ENCODE measurements around the gene ARPP21. TPM values are rescaled to one million over a fixed set of nuclear protein-coding genes. Genes with fewer than 3 reads are reported as not detected.

Gene ARPP21
- polyA plus RNA-seq, 2 donors = 0.01 TPM; not detected in 1

DNA sequence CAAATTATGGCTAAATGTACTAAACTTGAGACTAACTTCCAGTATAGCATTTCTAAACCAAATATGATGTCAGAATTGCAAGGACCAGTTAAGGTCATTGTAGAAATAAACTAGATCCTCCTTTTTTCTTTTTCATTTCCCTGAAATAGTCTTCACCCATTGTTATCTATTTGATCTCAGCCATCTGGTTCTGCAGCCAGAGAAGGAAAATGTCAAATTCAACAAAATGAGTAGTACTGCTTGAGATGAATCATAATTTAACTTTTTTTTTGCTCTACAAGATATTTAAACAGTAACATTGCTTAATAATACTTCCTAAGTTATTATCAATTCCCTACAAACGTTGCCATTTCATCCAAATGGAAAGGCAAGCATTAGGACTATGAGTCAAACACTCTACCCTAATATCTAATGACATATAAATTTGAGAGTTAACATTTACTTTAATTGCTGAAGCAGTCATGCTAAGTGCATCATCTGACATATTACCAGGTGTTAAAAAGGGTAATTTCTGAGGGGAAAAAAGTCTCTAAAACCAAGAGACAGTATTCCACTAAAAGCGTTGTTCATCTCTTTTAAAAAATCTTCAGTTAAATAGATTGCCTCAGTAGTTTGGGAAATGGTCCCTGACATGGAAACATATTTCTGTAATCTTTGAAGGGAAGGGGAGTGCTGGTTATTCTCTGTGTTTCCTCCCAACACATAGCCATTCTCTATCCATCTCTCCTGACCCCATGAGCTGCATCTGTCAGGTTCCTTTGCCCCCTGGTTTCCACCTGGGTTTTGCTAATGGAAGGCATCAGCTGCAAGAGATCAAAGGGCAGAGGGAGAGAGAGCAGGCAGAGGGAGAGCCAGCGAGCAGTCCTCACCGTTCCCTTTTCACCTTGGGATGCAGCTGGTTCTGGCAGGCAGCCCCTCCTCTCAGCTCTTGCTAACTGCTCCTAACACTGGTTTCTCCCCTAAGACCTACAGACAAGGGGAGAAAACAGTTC is 138.5 kb downstream of the ARPP21 start:
- H3K27ac ChIP-seq (ENCODE audit: low read depth in 2 of 2, low read length in 1 of 2) = no peak overlapping the region
- no peaks in the 10 kb centered on the region for H3K36me3 ChIP-seq (ENCODE audit: control insufficient read depth in 2 of 2, insufficient read depth in 2 of 2, low read length in 1 of 2)
- no peaks in the 10 kb centered on the region for H3K4me1 ChIP-seq (ENCODE audit: control insufficient read depth in 2 of 2, insufficient read depth in 2 of 2, low read length in 1 of 2)
- peaks cover 0 to 2% of the 10 kb centered on the region in 2 donors for H3K27me3 ChIP-seq (ENCODE audit: control insufficient read depth in 1 of 2, insufficient read depth in 2 of 2, low read length in 2 of 2)
- no peaks in the 10 kb centered on the region for H3K9me3 ChIP-seq (ENCODE audit: control insufficient read depth in 2 of 2, insufficient read depth in 1 of 2, low read depth in 1 of 2, low read length in 1 of 2)
- WGBS, 2 donors = 43 to 58% methylated on average over 4 of the region's 4 CpGs
- H3K4me3 ChIP-seq (ENCODE audit: low read depth in 1 of 2, low read length in 2 of 2) = no peak overlapping the region

DNA sequence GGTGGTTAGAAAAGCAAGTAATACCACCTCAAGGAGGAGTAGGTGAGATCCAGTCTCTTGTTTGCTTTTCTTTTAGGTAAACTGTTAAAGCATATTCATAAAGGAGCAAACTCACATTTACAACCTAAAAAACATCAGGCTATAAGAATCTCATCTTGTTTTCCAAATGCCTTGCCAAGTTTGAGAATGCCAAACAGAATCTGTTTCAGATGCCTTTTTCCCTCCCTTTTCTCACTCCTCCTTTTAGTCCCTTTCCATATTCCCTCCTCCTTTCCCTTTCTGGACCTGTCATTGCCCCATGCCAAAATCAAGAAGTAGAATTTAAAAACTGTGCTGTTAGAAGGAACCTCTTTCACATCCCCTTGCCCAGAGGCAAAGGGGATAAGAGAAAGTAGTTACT is 140.3 kb downstream of the ARPP21 start:
- Histone ChIP-seq H3K4me1 (ENCODE audit: control insufficient read depth in 2 of 2, insufficient read depth in 2 of 2, low read length in 1 of 2) (no peaks in the 10 kb centered on the region), H3K9me3 (ENCODE audit: control insufficient read depth in 2 of 2, insufficient read depth in 1 of 2, low read depth in 1 of 2, low read length in 1 of 2) (no peaks in the 10 kb centered on the region), H3K4me3 (ENCODE audit: low read depth in 1 of 2, low read length in 2 of 2) (no peak overlapping the region), H3K36me3 (ENCODE audit: control insufficient read depth in 2 of 2, insufficient read depth in 2 of 2, low read length in 1 of 2) (no peaks in the 10 kb centered on the region), H3K27me3 (ENCODE audit: control insufficient read depth in 1 of 2, insufficient read depth in 2 of 2, low read length in 2 of 2) (peaks cover 0 to 2% of the 10 kb centered on the region in 2 donors), H3K27ac (ENCODE audit: low read depth in 2 of 2, low read length in 1 of 2) (no peak overlapping the region)

GRCh38 chr3:35780800-35781199 is 141.5 kb downstream of the ARPP21 start:
- Histone ChIP-seq H3K36me3 (ENCODE audit: control insufficient read depth in 2 of 2, insufficient read depth in 2 of 2, low read length in 1 of 2) (no peaks in the 10 kb centered on the region), H3K27me3 (ENCODE audit: control insufficient read depth in 1 of 2, insufficient read depth in 2 of 2, low read length in 2 of 2) (peaks cover 0 to 2% of the 10 kb centered on the region in 2 donors), H3K4me1 (ENCODE audit: control insufficient read depth in 2 of 2, insufficient read depth in 2 of 2, low read length in 1 of 2) (no peaks in the 10 kb centered on the region), H3K4me3 (ENCODE audit: low read depth in 1 of 2, low read length in 2 of 2) (no peak overlapping the region), H3K9me3 (ENCODE audit: control insufficient read depth in 2 of 2, insufficient read depth in 1 of 2, low read depth in 1 of 2, low read length in 1 of 2) (no peaks in the 10 kb centered on the region), H3K27ac (ENCODE audit: low read depth in 2 of 2, low read length in 1 of 2) (no peak overlapping the region)
- 43 to 46% methylated on average over 3 of the region's 3 CpGs for WGBS, 2 donors

GRCh38 chr3:35781558-35781957 is 142.2 kb downstream of the ARPP21 start:
- Histone ChIP-seq H3K36me3 (ENCODE audit: control insufficient read depth in 2 of 2, insufficient read depth in 2 of 2, low read length in 1 of 2) (no peaks in the 10 kb centered on the region), H3K4me3 (ENCODE audit: low read depth in 1 of 2, low read length in 2 of 2) (no peak overlapping the region), H3K27me3 (ENCODE audit: control insufficient read depth in 1 of 2, insufficient read depth in 2 of 2, low read length in 2 of 2) (peaks cover 0 to 2% of the 10 kb centered on the region in 2 donors), H3K27ac (ENCODE audit: low read depth in 2 of 2, low read length in 1 of 2) (no peak overlapping the region), H3K4me1 (ENCODE audit: control insufficient read depth in 2 of 2, insufficient read depth in 2 of 2, low read length in 1 of 2) (no peaks in the 10 kb centered on the region), H3K9me3 (ENCODE audit: control insufficient read depth in 2 of 2, insufficient read depth in 1 of 2, low read depth in 1 of 2, low read length in 1 of 2) (no peaks in the 10 kb centered on the region)

DNA sequence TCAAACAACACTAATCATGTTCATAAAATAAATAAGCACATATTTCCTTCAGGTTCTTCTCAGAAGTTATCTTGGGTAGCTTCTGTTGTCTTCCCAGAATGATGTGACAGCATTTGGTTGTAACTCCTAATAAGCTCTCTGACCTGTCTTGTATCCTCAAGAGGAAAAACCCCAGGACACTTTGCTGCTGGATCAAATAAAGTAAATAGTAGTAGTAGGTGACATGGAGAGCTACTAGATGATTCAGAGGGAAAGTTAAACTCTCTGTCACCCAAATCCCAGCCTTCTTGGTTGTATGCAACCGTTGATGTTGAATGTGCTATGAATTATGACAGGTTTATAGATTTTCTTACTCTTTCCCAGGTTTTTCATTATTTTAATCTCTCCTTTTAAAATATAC is 143.0 kb downstream of the ARPP21 start:
- 69 to 74% methylated on average over 1 of the region's 1 CpG for WGBS, 2 donors
- no peak overlapping the region for H3K4me3 ChIP-seq (ENCODE audit: low read depth in 1 of 2, low read length in 2 of 2)
- no peak overlapping the region for H3K27ac ChIP-seq (ENCODE audit: low read depth in 2 of 2, low read length in 1 of 2)
- H3K27me3 ChIP-seq (ENCODE audit: control insufficient read depth in 1 of 2, insufficient read depth in 2 of 2, low read length in 2 of 2) = peaks cover 0 to 2% of the 10 kb centered on the region in 2 donors
- H3K4me1 ChIP-seq (ENCODE audit: control insufficient read depth in 2 of 2, insufficient read depth in 2 of 2, low read length in 1 of 2) = no peaks in the 10 kb centered on the region
- no peaks in the 10 kb centered on the region for H3K9me3 ChIP-seq (ENCODE audit: control insufficient read depth in 2 of 2, insufficient read depth in 1 of 2, low read depth in 1 of 2, low read length in 1 of 2)
- no peaks in the 10 kb centered on the region for H3K36me3 ChIP-seq (ENCODE audit: control insufficient read depth in 2 of 2, insufficient read depth in 2 of 2, low read length in 1 of 2)

GRCh38 chr3:35784169-35784568 is 144.8 kb downstream of the ARPP21 start:
- no peak overlapping the region for H3K4me3 ChIP-seq (ENCODE audit: low read depth in 1 of 2, low read length in 2 of 2)
- H3K27me3 ChIP-seq (ENCODE audit: control insufficient read depth in 1 of 2, insufficient read depth in 2 of 2, low read length in 2 of 2) = peaks cover 0 to 2% of the 10 kb centered on the region in 2 donors
- no peaks in the 10 kb centered on the region for H3K9me3 ChIP-seq (ENCODE audit: control insufficient read depth in 2 of 2, insufficient read depth in 1 of 2, low read depth in 1 of 2, low read length in 1 of 2)
- 65 to 66% methylated on average over 1 of the region's 1 CpG for WGBS, 2 donors
- no peak overlapping the region for H3K27ac ChIP-seq (ENCODE audit: low read depth in 2 of 2, low read length in 1 of 2)
- no peaks in the 10 kb centered on the region for H3K36me3 ChIP-seq (ENCODE audit: control insufficient read depth in 2 of 2, insufficient read depth in 2 of 2, low read length in 1 of 2)
- no peaks in the 10 kb centered on the region for H3K4me1 ChIP-seq (ENCODE audit: control insufficient read depth in 2 of 2, insufficient read depth in 2 of 2, low read length in 1 of 2)

DNA sequence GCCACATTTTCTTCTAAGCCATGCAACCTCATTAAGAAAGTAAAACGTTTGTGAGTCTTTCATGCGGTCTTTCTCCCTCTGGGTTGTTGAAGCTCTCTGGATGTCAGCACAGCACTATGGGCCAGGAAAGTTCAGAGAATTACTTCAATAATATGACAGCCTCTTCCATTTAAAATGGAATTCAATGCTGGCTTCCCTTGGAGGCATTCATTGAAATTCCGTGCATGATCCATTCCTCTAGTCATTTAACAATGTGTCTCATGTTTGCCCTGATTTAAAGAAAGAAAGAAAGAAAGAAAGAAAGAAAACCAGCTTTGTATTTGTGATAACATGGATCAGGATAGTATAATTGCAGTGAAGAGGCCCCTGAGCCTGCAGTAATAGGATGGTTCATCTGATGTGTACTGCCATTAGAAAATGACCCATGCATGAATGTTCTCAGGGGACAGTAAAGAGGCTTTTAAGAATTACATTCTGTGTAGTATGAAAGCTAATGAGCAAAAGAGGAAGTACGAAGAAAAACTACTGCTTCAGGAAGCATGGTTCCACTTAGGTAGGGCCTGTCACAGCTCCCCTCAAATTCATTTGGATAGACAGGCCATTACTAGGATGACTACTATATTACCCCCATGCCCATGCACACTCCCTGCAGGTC is 146.0 kb downstream of the ARPP21 start:
- no peaks in the 10 kb centered on the region for H3K4me1 ChIP-seq (ENCODE audit: control insufficient read depth in 2 of 2, insufficient read depth in 2 of 2, low read length in 1 of 2)
- WGBS, 2 donors = 84 to 88% methylated on average over 4 of the region's 4 CpGs
- no peaks in the 10 kb centered on the region for H3K36me3 ChIP-seq (ENCODE audit: control insufficient read depth in 2 of 2, insufficient read depth in 2 of 2, low read length in 1 of 2)
- H3K27me3 ChIP-seq (ENCODE audit: control insufficient read depth in 1 of 2, insufficient read depth in 2 of 2, low read length in 2 of 2) = no peaks in the 10 kb centered on the region
- no peak overlapping the region for H3K27ac ChIP-seq (ENCODE audit: low read depth in 2 of 2, low read length in 1 of 2)
- no peaks in the 10 kb centered on the region for H3K9me3 ChIP-seq (ENCODE audit: control insufficient read depth in 2 of 2, insufficient read depth in 1 of 2, low read depth in 1 of 2, low read length in 1 of 2)
- no peak overlapping the region for H3K4me3 ChIP-seq (ENCODE audit: low read depth in 1 of 2, low read length in 2 of 2)

- Histone ChIP-seq H3K27me3 (ENCODE audit: control insufficient read depth in 1 of 2, insufficient read depth in 2 of 2, low read length in 2 of 2) (no peaks in the 10 kb centered on the region), H3K4me3 (ENCODE audit: low read depth in 1 of 2, low read length in 2 of 2) (no peak overlapping the region), H3K9me3 (ENCODE audit: control insufficient read depth in 2 of 2, insufficient read depth in 1 of 2, low read depth in 1 of 2, low read length in 1 of 2) (no peaks in the 10 kb centered on the region), H3K36me3 (ENCODE audit: control insufficient read depth in 2 of 2, insufficient read depth in 2 of 2, low read length in 1 of 2) (no peaks in the 10 kb centered on the region), H3K4me1 (ENCODE audit: control insufficient read depth in 2 of 2, insufficient read depth in 2 of 2, low read length in 1 of 2) (no peaks in the 10 kb centered on the region), H3K27ac (ENCODE audit: low read depth in 2 of 2, low read length in 1 of 2) (no peak overlapping the region)
- 53 to 57% methylated on average over 1 of the region's 1 CpG for WGBS, 2 donors
Observed at GRCh38 chr3:35787936-35788335, 148.6 kb downstream of the ARPP21 start.

- H3K4me1 ChIP-seq (ENCODE audit: control insufficient read depth in 2 of 2, insufficient read depth in 2 of 2, low read length in 1 of 2) = no peaks in the 10 kb centered on the region
- no peak overlapping the region for H3K27ac ChIP-seq (ENCODE audit: low read depth in 2 of 2, low read length in 1 of 2)
- no peaks in the 10 kb centered on the region for H3K36me3 ChIP-seq (ENCODE audit: control insufficient read depth in 2 of 2, insufficient read depth in 2 of 2, low read length in 1 of 2)
- no peak overlapping the region for H3K4me3 ChIP-seq (ENCODE audit: low read depth in 1 of 2, low read length in 2 of 2)
- no peaks in the 10 kb centered on the region for H3K9me3 ChIP-seq (ENCODE audit: control insufficient read depth in 2 of 2, insufficient read depth in 1 of 2, low read depth in 1 of 2, low read length in 1 of 2)
- H3K27me3 ChIP-seq (ENCODE audit: control insufficient read depth in 1 of 2, insufficient read depth in 2 of 2, low read length in 2 of 2) = no peaks in the 10 kb centered on the region
- 58 to 65% methylated on average over 4 of the region's 4 CpGs for WGBS, 2 donors
Observed at GRCh38 chr3:35789042-35789831, 149.9 kb downstream of the ARPP21 start.
